Lung (tissue), 12 donors: ENCODE measurements around the gene SKOR2. TPM values are rescaled to one million over a fixed set of nuclear protein-coding genes. Genes with fewer than 3 reads are reported as not detected.

Source experiments
- ATAC-seq: fragments of 200-7000 bp; cut with Tn5 transposase; one replicate; pipeline ENCODE4 v1.9.1; 2020; ENCODE audit warnings: moderate number of reproducible peaks; ENCODE audit not compliant: insufficient read depth, low FRiP score
- DNase-seq, 3 donors: peaks; one replicate each; pipeline ENCODE4 v3.0.0-alpha.2; 2013 to 2017
- H3K27ac ChIP-seq, 2 donors: one replicate each; pipeline ENCODE4 v1.5.1; 2013; ENCODE audit warnings: mild to moderate bottlenecking in 2 of 2, moderate library complexity in 2 of 2, control low read depth in 1 of 2, inconsistent platforms in 1 of 2, low read depth in 1 of 2, low read length in 1 of 2
- H3K27me3 ChIP-seq, 3 donors: one replicate each; pipeline ENCODE4 v1.5.1; 2013; ENCODE audit warnings: low read length in 2 of 3; ENCODE audit not compliant: control insufficient read depth in 3 of 3, insufficient read depth in 3 of 3
- H3K36me3 ChIP-seq, 4 donors: one replicate each; pipeline ENCODE4 v1.5.1; 2013; ENCODE audit warnings: low read length in 4 of 4, mild to moderate bottlenecking in 1 of 4, moderate library complexity in 1 of 4; ENCODE audit not compliant: control insufficient read depth in 4 of 4, insufficient read depth in 4 of 4
- H3K4me1 ChIP-seq, 5 donors: one replicate each; pipeline ENCODE4 v1.5.1; 2013; ENCODE audit warnings: low read length in 5 of 5, mild to moderate bottlenecking in 2 of 5, moderate library complexity in 1 of 5; ENCODE audit not compliant: control insufficient read depth in 5 of 5, insufficient read depth in 5 of 5
- H3K4me3 ChIP-seq: one replicate; pipeline ENCODE4 v1.5.1; 2013; ENCODE audit warnings: mild to moderate bottlenecking, control low read depth, moderate library complexity
- H3K9ac ChIP-seq, 2 donors: one replicate each; pipeline ENCODE4 v1.5.1; 2013; ENCODE audit warnings: low read length in 2 of 2, control low read depth in 1 of 2; ENCODE audit not compliant: insufficient read depth in 1 of 2
- H3K9me3 ChIP-seq, 4 donors: one replicate each; pipeline ENCODE4 v1.5.1; 2013; ENCODE audit warnings: low read length in 3 of 4, mild to moderate bottlenecking in 1 of 4, moderate library complexity in 1 of 4; ENCODE audit not compliant: control insufficient read depth in 4 of 4, insufficient read depth in 3 of 4
- CTCF ChIP-seq: IDR thresholded peaks from 2 replicates; pipeline ENCODE4 v1.5.1; 2012; ENCODE audit warnings: mild to moderate bottlenecking; ENCODE audit errors: control extremely low read depth, extremely low read depth
- WGBS, 2 donors: extraction: QIAGEN DNeasy Blood & Tissue Kit; methylation state at CpG; one replicate each; pipeline ENCODE4 v1.1.7; 2013; 5-methylcytosine and 5-hydroxymethylcytosine counted together
- polyA plus RNA-seq, 2 donors: library from polyadenylated mRNA; stranded (reverse); fragments of 200-250 nt; gene quantifications; one replicate each; pipeline ENCODE4 v1.2.1, GENCODE V29; 2013
- total RNA-seq, 2 donors: library from RNA; depleted of rRNA in 1 of 2; stranded (reverse); fragments of >200 nt in 1 of 2; gene quantifications; one replicate each; pipeline ENCODE4 v1.2.1, GENCODE V29; 2014 to 2021
- donor health status: control.
- donor health status: control.
- donor health status: Bipolar disorder and iron deficiency.
- donor health status: healthy.
- donor health status: DM: yes; HTN: yes; CAD: no.

Gene SKOR2
- total and polyA plus RNA-seq, 4 donors: not detected

GRCh38 chr18:47247416-47248114 is 3.9 kb downstream of the SKOR2 start:
- H3K4me3 ChIP-seq: no peak overlapping the region

GRCh38 chr18:47247036-47247415 is 4.4 kb downstream of the SKOR2 start:
- Histone ChIP-seq H3K4me1 (peaks cover 0 to 15% (median 0%) of the 10 kb centered on the region in 5 donors), H3K36me3 (no peaks in the 10 kb centered on the region), H3K4me3 (no peak overlapping the region), H3K27me3 (peaks cover 21 to 84% (median 73%) of the 10 kb centered on the region in 3 donors), H3K9ac (no peak overlapping the region), H3K27ac (no peak overlapping the region), H3K9me3 (peaks cover 0 to 12% (median 0%) of the 10 kb centered on the region in 4 donors)
- DNase-seq (no peak), ATAC-seq (no peak)
- TF ChIP-seq CTCF: no peak
- WGBS, 2 donors: 6% methylated on average over 17 to 47 of the region's 47 CpGs

More at GRCh38 chr18:47247416-47248114, 3.9 kb downstream of the SKOR2 start:
- Histone ChIP-seq H3K27ac (no peak overlapping the region), H3K9me3 (peaks cover 0 to 12% (median 0%) of the 10 kb centered on the region in 4 donors), H3K4me1 (peaks cover 0 to 15% (median 0%) of the 10 kb centered on the region in 5 donors), H3K9ac (no peak overlapping the region), H3K27me3 (peaks cover 21 to 84% (median 76%) of the 10 kb centered on the region in 3 donors), H3K36me3 (no peaks in the 10 kb centered on the region)
- TF ChIP-seq CTCF: no peak
- no peak for DNase-seq
- WGBS, 2 donors: 3 to 4% methylated on average over 72 to 90 of the region's 90 CpGs
- ATAC-seq: no peak

GRCh38 chr18:47246027-47246971 is 5.2 kb downstream of the SKOR2 start:
- WGBS, 2 donors: 3 to 4% methylated on average over 36 to 47 of the region's 47 CpGs
- H3K27me3 ChIP-seq: peaks cover 21 to 84% (median 75%) of the 10 kb centered on the region in 3 donors
- no peak for DNase-seq
- peaks cover 0 to 12% (median 0%) of the 10 kb centered on the region in 5 donors for H3K4me1 ChIP-seq
- H3K27ac ChIP-seq: no peak overlapping the region
- H3K4me3 ChIP-seq: no peak overlapping the region
- no peaks in the 10 kb centered on the region for H3K36me3 ChIP-seq
- peaks cover 0 to 12% (median 0%) of the 10 kb centered on the region in 4 donors for H3K9me3 ChIP-seq
- TF ChIP-seq CTCF: no peak
- no peak for ATAC-seq
- H3K9ac ChIP-seq: no peak overlapping the region
